ENCODE results near the gene HRH4. TPM values are rescaled to one million over a fixed set of nuclear protein-coding genes. Genes with fewer than 3 reads are reported as not detected.

HRH4 gene
- not detected for total RNA-seq

- H3K36me3 Mint-ChIP-seq: no peaks in the 10 kb centered on the region
- peaks cover 21% of the 10 kb centered on the region for H3K4me1 Mint-ChIP-seq
- CTCF ChIA-PET: interaction anchor here (0.8 to 1.8 kb wide), 6 partner anchors 13 to 36 kb away, joined by 3 to 5 read pairs (median 3); no protein-coding TSS in a partner anchor
- no peaks in the 10 kb centered on the region for H3K27me3 Mint-ChIP-seq
- H3K27ac Mint-ChIP-seq: no peak within 1 kb of the TSS
- H3K4me3 Mint-ChIP-seq: no peak within 1 kb of the TSS
- ATAC-seq (peak; percentile 39), DNase-seq (no peak)
- peaks cover 4% of the 10 kb centered on the region for H3K9me3 Mint-ChIP-seq (ENCODE audit: low read depth)
Measured at GRCh38 chr18:24460388-24460787, at the start of gene HRH4. Gene HRH4, plus strand, starts transcription at chr18:24460637. Its CDS starts 92 bp downstream, at chr18:24460729.

GRCh38 chr18:24413148-24413547 lies 47.3 kb upstream of the HRH4 start:
- ATAC-seq: no peak
- Mint-ChIP-seq H3K4me3 (no peak overlapping the region), H3K27me3 (peaks cover 49% of the 10 kb centered on the region), H3K9me3 (ENCODE audit: low read depth) (peaks cover 5% of the 10 kb centered on the region), H3K27ac (no peak overlapping the region), H3K36me3 (no peaks in the 10 kb centered on the region), H3K4me1 (peaks cover 20% of the 10 kb centered on the region)
- DNase-seq: no peak
- CTCF ChIA-PET: interaction anchor here (1.1 kb wide), 1 partner anchor 16 kb away, joined by 3 read pairs; no protein-coding TSS in a partner anchor

- H3K4me1 Mint-ChIP-seq: peaks cover 20% of the 10 kb centered on the region
- ATAC-seq (peak; percentile 82), DNase-seq (peak; percentile 52)
- peaks cover 5% of the 10 kb centered on the region for H3K9me3 Mint-ChIP-seq (ENCODE audit: low read depth)
- no peak overlapping the region for H3K27ac Mint-ChIP-seq
- peaks cover 48% of the 10 kb centered on the region for H3K27me3 Mint-ChIP-seq
- CTCF ChIA-PET: interaction anchor here (1.3 kb wide), 1 partner anchor 74 kb away, joined by 4 read pairs; no protein-coding TSS in a partner anchor
- H3K4me3 Mint-ChIP-seq: no peak overlapping the region
- no peaks in the 10 kb centered on the region for H3K36me3 Mint-ChIP-seq
Measured at GRCh38 chr18:24414349-24415003, 46.0 kb upstream of the HRH4 start.

- Mint-ChIP-seq H3K4me3 (no peak overlapping the region), H3K36me3 (no peaks in the 10 kb centered on the region), H3K9me3 (ENCODE audit: low read depth) (peaks cover 3% of the 10 kb centered on the region), H3K4me1 (peaks cover 20% of the 10 kb centered on the region), H3K27ac (no peak overlapping the region), H3K27me3 (peaks cover 53% of the 10 kb centered on the region)
- no peak for ATAC-seq
- DNase-seq: no peak
- CTCF ChIA-PET: no interaction called here
Measured at GRCh38 chr18:24417480-24417879, 43.0 kb upstream of the HRH4 start.

- peaks cover 61% of the 10 kb centered on the region for H3K27me3 Mint-ChIP-seq
- no peaks in the 10 kb centered on the region for H3K9me3 Mint-ChIP-seq (ENCODE audit: low read depth)
- H3K4me1 Mint-ChIP-seq: peaks cover 5% of the 10 kb centered on the region
- no peak overlapping the region for H3K27ac Mint-ChIP-seq
- CTCF ChIA-PET: interaction anchor here (1.2 kb wide), 1 partner anchor 23 kb away, joined by 3 read pairs; the partner anchor contains the start of gene OSBPL1A
- H3K36me3 Mint-ChIP-seq: peaks cover 3% of the 10 kb centered on the region
- no peak for ATAC-seq
- DNase-seq: no peak
- no peak overlapping the region for H3K4me3 Mint-ChIP-seq
Measured at GRCh38 chr18:24420551-24420950, 39.9 kb upstream of the HRH4 start.

- H3K9me3 Mint-ChIP-seq (ENCODE audit: low read depth): peaks cover 3% of the 10 kb centered on the region
- CTCF ChIA-PET: no interaction called here
- H3K36me3 Mint-ChIP-seq: peaks cover 11% of the 10 kb centered on the region
- DNase-seq (no peak), ATAC-seq (no peak)
- H3K27ac Mint-ChIP-seq: no peak overlapping the region
- no peak overlapping the region for H3K4me3 Mint-ChIP-seq
- peaks cover 53% of the 10 kb centered on the region for H3K27me3 Mint-ChIP-seq
- peaks cover 8% of the 10 kb centered on the region for H3K4me1 Mint-ChIP-seq
Measured at GRCh38 chr18:24421831-24422230, 38.6 kb upstream of the HRH4 start.

GRCh38 chr18:24426073-24426397 lies 34.4 kb upstream of the HRH4 start:
- CTCF ChIA-PET: interaction anchor here (1.4 kb wide), 1 partner anchor 63 kb away, joined by 5 read pairs; no protein-coding TSS in a partner anchor
- DNase-seq: no peak
- Mint-ChIP-seq H3K9me3 (ENCODE audit: low read depth) (peaks cover 3% of the 10 kb centered on the region), H3K36me3 (peaks cover 23% of the 10 kb centered on the region), H3K4me3 (peak overlapping the region; percentile 82), H3K4me1 (peaks cover 19% of the 10 kb centered on the region), H3K27me3 (peaks cover 30% of the 10 kb centered on the region), H3K27ac (peak overlapping the region; percentile 58)
- no peak for ATAC-seq

- CTCF ChIA-PET: interaction anchor here (0.7 to 1.4 kb wide), 4 partner anchors 10 to 62 kb away, joined by 3 to 5 read pairs (median 4); partner anchors contain the start of gene OSBPL1A
- peaks cover 19% of the 10 kb centered on the region for H3K4me1 Mint-ChIP-seq
- DNase-seq (peak; percentile 78), ATAC-seq (peak; percentile 96)
- peak within 1 kb of the TSS; percentile 75 for H3K27ac Mint-ChIP-seq
- peaks cover 26% of the 10 kb centered on the region for H3K27me3 Mint-ChIP-seq
- H3K9me3 Mint-ChIP-seq (ENCODE audit: low read depth): peaks cover 3% of the 10 kb centered on the region
- peak within 1 kb of the TSS; percentile 82 for H3K4me3 Mint-ChIP-seq
- H3K36me3 Mint-ChIP-seq: peaks cover 25% of the 10 kb centered on the region
Measured at GRCh38 chr18:24426398-24427294, 33.8 kb upstream of the HRH4 start, which contains the start of gene IMPACT. Gene IMPACT, plus strand, starts transcription at chr18:24426670. Its CDS starts 87 bp downstream, at chr18:24426757.

- ATAC-seq: no peak
- Mint-ChIP-seq H3K27ac (peak overlapping the region; percentile 75), H3K4me1 (peaks cover 19% of the 10 kb centered on the region), H3K4me3 (peak overlapping the region; percentile 82), H3K27me3 (peaks cover 19% of the 10 kb centered on the region), H3K9me3 (ENCODE audit: low read depth) (peaks cover 3% of the 10 kb centered on the region), H3K36me3 (peaks cover 26% of the 10 kb centered on the region)
- CTCF ChIA-PET: interaction anchor here (0.7 to 1.4 kb wide), 4 partner anchors 9 to 61 kb away, joined by 3 to 5 read pairs (median 4); partner anchors contain the start of gene OSBPL1A
- no peak for DNase-seq
Measured at GRCh38 chr18:24427484-24427883, 33.0 kb upstream of the HRH4 start.

- Mint-ChIP-seq H3K4me1 (peaks cover 19% of the 10 kb centered on the region), H3K36me3 (peaks cover 31% of the 10 kb centered on the region), H3K4me3 (no peak overlapping the region), H3K27me3 (peaks cover 8% of the 10 kb centered on the region), H3K27ac (no peak overlapping the region), H3K9me3 (ENCODE audit: low read depth) (peaks cover 3% of the 10 kb centered on the region)
- no peak for DNase-seq
- no peak for ATAC-seq
- CTCF ChIA-PET: interaction anchor here (1.5 kb wide), 1 partner anchor 16 kb away, joined by 3 read pairs; no protein-coding TSS in a partner anchor
Measured at GRCh38 chr18:24428709-24429108, 31.7 kb upstream of the HRH4 start.

- Mint-ChIP-seq H3K36me3 (peaks cover 31% of the 10 kb centered on the region), H3K4me1 (peaks cover 19% of the 10 kb centered on the region), H3K9me3 (ENCODE audit: low read depth) (peaks cover 3% of the 10 kb centered on the region), H3K4me3 (no peak overlapping the region), H3K27me3 (peaks cover 6% of the 10 kb centered on the region), H3K27ac (no peak overlapping the region)
- CTCF ChIA-PET: interaction anchor here (1.5 kb wide), 1 partner anchor 17 kb away, joined by 3 read pairs; no protein-coding TSS in a partner anchor
- no peak for DNase-seq
- ATAC-seq: no peak
Measured at GRCh38 chr18:24429188-24429587, 31.2 kb upstream of the HRH4 start.

GRCh38 chr18:24432618-24433017 lies 27.8 kb upstream of the HRH4 start:
- Mint-ChIP-seq H3K36me3 (peaks cover 15% of the 10 kb centered on the region), H3K27ac (no peak overlapping the region), H3K4me1 (peaks cover 10% of the 10 kb centered on the region), H3K4me3 (no peak overlapping the region), H3K27me3 (no peaks in the 10 kb centered on the region), H3K9me3 (ENCODE audit: low read depth) (no peaks in the 10 kb centered on the region)
- no peak for ATAC-seq
- DNase-seq: no peak
- CTCF ChIA-PET: interaction anchor here (2.1 to 2.3 kb wide), 2 partner anchors 15 to 56 kb away, joined by 7 read pairs; no protein-coding TSS in a partner anchor

- H3K4me1 Mint-ChIP-seq: peaks cover 6% of the 10 kb centered on the region
- no peaks in the 10 kb centered on the region for H3K27me3 Mint-ChIP-seq
- CTCF ChIA-PET: interaction anchor here (0.8 kb wide), 1 partner anchor 10 kb away, joined by 3 read pairs; the partner anchor contains the start of gene IMPACT
- ATAC-seq (no peak), DNase-seq (no peak)
- H3K4me3 Mint-ChIP-seq: no peak overlapping the region
- peaks cover 28% of the 10 kb centered on the region for H3K36me3 Mint-ChIP-seq
- peaks cover 2% of the 10 kb centered on the region for H3K9me3 Mint-ChIP-seq (ENCODE audit: low read depth)
- no peak overlapping the region for H3K27ac Mint-ChIP-seq
Measured at GRCh38 chr18:24436939-24437338, 23.5 kb upstream of the HRH4 start.

Measured in activated CD8-positive, alpha-beta memory T cell treated with anti-CD3 and anti-CD28 coated beads, Interleukin-2, amount 10 ng/mL, durations not matched to agents 7 days and 5 days (primary cell).